Endometrium (tissue), 2 donors: ENCODE results near the gene NOL4L.

Experiments
- FAIRE-seq: peaks from 2 replicates; lab custom pipeline; 2012; peaks lifted over from hg19 to GRCh38; lab: Jason Lieb, UNC
- donor health status: control.
- donor health status: control.

Gene NOL4L

DNA sequence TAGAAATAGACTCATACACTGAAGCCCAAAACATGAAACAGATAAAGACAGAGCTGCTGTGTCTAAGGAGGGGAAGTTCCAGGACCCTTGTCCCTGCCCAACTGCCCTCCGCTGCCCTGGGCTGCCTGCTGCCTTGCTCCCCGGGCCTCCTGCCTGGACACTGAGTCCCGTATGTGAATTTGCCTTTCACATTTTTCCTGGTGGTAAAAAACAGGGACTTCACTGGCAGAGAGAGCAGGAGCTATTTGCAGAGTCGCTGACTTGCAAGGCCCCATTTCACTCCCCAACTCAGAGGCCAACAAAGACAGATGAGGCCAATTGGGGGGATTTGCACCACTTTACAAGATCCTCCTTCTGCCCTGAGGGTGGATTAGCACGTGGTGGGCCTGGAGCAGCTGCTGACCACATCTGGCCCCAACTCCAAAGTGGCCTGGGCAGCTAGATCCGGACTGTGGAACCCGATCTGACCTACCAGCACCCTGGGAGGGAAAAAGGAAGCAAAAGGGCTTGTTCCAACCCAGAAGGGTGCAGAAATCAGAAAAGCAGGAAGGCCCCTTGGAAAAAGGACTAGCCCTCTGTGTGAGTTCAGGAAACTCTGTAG, 61.4 kb downstream of the NOL4L start:
- no peak for FAIRE-seq

DNA sequence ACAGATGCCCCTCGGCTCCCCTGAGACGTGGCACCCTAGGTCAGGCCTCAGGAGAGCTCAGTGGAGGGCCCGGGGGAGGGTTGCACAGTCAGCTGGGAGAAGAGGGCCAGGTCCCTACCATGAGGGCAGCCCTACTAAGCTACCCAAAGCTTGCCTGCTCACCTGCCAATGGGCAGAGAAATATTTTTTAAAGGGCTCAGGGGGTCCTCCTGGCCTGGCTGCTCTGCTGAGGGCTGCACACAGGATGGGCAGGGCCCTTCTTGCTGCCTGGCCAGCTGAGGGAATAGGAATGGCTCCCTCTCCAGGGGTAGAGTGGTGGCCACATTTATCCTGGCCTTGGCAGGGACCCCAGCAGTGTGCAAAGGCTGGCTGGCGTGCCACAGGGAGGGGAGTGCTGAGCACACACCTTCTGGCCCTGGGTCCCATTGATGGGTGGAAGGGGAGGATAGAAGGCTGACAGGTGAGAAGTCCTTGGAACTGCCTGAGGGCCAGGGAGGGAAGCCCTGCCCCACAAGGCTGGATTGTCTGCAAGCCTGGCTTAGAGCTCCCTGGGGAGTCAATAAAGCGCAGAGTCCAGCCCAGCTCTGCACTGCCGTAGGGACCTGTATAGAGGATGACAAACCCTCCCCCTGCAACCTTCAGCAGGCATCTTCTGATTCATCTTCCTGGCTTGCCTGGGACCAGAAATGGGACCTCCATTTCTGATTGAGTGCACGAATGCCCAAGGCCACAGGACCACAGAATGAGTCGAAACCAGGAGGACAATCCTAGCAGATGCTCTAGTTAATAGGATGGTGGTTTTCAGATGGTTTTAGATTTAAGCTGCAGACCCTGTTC, 62.1 kb downstream of the NOL4L start:
- FAIRE-seq = no peak

DNA sequence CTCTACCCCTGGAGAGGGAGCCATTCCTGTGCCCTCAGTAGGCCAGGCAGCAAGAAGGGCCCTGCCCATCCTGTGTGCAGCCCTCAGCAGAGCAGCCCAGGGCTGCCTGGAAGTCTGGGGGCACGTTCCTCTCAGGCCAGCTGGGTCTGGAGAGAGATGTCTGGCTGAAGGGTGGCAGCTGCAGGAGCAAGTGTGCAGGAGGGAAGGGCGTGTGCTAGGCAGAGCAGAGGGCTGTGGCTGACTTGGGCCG, 62.7 kb downstream of the NOL4L start:
- no peak for FAIRE-seq

DNA sequence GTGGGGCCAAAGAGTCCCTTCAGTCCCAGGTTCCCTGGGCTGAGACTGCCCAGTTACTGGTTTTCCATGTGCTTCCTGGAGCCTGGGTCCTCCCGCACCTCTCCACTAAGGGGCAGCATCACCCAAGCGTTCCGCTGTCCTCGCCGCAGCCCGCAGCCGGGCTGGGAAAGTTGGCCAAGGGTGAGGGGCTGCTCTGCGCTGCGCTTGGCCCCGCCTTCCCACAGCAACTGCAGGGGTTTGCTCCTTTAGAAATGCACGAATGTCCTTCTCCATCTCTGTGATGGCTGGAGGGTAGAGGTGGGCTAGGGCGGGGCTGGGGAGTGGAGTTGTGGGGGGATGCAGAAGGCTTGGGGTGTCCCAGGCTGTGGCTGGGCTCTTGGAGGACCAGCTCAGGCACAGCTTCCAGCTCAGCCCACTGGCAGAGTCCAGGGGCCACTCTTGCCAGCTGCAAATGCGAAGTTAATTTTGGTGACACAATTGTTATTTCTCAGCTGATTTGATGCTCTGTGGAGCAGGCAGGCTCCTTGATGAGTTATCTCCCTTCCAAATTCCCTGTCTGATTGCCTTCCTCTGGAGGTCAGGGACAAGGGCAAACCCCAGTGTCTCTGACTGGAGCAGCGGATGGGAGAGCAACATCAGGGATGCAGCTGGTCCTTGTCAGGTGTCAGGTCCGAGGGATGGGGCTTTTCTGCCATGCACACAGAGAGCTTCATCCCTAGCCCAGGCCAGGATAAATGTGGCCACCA, 63.2 kb downstream of the NOL4L start:
- no peak for FAIRE-seq

DNA sequence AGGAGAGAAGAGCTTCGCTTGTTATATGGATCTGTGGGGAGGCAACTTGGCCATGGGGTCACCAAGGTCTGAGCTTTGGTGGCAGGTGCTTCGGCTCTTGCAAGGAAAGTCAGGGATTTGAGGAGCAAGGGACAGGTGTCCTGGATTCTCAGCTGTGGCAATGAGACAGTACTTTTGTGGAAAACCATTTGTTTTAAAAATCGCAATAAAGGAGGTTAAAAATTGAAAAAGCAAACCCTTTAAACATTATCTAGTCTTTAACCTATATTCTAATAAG, 64.3 kb downstream of the NOL4L start:
- FAIRE-seq = no peak

DNA sequence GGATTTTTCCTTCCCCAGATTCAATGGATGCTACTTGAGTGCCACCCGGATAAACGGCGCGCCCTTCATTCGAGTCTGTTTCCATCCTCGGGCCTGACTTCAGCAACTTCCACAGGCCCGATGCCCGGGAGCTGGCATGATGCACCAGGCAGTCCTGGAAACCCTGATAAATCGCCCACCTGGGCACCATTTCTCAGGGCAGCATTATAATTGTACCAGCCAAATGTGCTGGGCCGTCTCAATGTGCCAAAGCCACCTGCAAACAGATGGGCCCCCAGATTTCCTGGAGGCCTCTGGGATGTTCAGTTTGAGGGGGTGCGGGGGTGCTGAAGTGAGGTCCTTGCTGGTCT, 65.8 kb downstream of the NOL4L start:
- FAIRE-seq = no peak

DNA sequence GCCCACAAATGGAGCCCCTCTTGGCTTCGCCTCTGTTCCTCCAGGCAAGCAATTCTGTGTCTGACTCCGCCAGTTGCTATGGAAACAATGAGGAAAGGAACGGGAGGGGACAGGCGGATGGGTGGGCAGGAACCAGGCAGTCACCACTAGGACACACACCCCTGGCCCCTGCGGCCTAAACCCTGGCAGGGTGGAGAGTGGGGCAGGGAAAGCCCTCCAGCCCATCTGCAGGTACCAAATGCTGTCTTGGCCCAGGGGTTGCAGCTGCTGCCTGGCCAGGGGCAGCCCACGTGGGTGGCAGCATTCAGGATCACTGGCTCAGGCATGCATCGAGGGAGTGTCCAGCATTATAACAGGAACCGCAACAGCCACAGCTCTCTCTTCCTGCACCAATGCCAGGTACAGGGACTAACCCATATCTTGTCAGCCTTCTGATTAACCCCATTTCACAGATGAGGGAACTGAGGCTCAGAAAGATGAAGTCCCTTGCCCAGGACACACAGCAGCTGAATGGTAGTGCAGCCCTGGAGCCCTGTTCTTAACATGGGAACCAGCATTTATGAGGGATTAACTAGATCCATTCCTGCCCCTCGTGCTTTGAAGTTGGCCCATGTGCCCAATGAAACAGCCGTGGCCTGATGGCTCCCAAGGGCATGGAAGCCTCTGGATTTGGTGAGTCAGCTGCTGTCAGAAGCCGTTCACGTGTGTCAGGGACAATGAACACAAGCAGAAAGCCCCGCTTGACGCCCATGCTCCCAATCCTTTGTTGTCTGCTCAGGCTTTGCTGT, 66.3 kb downstream of the NOL4L start:
- FAIRE-seq = no peak

DNA sequence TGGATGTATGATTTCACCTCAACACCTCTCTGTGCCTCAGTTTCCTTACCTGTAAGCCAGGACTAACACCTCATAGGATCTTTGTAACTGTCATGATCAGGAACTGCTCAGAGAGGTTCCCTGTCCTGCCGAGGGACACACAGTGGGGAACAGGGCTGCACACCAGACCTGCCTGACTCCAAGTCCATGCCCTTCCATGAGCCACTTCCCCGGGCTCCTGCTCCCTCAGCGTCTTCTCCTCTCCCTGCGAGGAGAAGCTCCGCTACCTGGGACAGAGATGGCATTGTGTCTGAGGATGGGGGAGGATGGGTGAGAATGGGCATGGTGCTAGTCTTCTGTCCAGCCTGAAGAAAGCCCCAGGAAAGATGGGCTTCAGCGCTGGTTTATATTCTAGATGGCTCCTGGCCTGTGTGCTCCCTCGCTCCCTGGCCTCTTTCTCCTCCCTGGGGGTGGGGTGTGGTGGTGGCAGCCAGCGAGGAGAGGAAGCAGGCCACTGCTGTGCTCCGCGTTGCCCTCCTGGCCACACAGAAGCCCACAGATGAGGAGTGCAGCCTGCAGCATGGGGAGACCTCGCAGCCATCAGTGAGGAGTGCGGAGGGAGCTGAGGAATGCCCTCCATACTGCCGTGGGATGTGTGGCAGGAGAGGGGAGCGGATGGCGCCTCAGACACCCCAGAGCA, 67.1 kb downstream of the NOL4L start:
- FAIRE-seq = no peak

DNA sequence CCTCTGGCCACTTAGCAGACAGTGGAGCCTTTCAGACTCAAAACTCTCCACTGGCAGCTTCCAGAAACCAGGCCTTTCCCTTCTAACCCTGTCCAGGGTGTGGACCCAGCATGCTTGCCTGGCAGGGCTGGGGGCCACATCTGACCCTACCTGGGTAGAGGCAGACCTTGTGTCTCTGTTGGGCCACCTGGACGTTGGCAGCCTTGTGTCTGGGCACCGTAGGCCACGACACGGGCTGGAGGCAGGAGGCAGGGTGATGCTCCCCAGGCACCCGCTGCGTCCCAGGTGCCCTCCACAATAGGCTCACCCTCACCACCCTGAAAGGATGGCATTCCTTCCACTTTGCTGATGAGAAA, 67.6 kb downstream of the NOL4L start:
- FAIRE-seq = no peak

DNA sequence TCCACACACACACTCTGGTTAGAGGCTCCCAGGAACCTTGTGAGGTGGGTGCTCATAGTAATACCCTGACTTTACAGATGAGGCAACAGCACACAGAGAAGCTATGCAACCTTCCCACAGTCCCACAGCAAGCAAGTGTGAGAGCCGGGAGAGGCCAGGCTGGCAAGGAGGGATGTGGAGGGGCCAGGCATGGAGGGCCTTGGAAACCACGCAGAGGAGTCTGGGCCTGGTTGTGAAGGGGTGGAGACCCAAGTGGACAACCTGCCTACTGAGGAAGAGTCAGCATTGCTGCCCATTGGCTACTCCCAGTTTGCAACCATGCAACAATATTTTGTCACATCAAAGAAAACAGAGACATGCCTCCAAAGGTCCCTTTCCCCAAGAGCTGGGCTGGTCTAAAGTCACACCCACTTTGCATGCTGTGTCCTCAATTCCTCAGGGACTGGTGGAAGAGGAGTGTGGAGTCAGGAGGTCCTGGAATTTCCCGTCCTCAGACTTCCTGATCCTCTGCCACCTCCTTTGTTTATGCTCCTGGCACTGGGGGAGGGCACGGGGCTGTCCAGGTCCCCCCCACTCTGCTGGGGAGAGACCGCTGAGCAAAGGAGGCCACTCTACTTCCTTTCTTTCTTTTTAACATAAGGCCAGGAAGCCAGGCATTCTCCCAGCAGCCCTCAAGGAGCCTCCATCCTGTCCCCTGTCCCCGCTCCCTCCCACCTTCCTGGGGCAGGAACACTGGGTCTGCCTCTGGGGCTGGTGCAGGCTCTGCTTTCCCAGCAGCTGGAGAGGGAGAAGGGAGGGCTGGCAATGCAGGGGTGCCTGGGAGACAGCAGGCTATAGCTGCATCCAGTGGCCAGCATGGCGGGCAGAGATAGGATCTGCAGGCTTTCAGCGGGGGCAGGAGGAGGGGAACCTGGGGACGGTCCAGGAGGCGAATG, 68.3 kb downstream of the NOL4L start:
- no peak for FAIRE-seq

DNA sequence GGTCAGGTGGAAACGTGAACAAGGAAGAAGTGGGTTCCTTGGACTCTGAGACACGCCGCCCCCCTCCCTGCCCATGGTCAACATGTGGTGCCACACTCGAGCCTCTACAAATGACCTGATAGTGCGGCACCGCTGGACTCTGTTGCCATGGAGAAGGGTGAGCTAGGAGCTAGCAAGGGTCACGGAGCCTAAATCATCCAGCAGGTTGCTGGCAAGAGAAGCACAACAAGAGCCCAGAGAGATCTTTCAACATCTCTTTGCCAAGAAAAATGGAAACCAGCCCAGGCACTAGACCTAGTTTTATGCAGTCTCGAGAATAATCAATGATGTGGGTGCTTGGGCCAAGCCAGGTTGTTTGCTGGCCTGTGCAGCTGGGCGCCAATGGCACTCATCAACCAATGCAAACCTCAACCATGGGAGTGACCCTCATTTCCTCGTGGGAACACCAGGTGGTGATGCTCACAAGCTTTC, 69.5 kb downstream of the NOL4L start:
- FAIRE-seq = no peak

DNA sequence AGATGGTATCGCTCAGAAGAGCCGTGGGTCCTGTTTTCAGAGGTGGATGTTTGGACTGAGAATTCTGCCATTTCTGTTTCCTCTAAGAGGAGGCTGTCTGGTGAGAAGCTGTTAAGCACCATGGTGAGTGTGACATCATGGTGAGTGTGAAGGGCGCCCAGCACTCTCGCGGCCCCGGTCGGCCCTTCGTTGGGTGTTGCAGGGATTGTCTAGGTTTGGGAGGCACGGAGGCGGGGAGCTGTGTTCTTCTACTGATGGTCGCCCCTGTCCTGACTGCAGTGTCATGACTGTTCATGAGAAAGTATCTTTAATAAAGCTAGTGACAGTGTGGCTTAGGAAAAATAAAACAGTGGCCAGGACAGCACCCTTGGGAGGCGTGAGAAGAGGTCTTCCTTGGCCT, 70.4 kb downstream of the NOL4L start:
- FAIRE-seq = no peak

DNA sequence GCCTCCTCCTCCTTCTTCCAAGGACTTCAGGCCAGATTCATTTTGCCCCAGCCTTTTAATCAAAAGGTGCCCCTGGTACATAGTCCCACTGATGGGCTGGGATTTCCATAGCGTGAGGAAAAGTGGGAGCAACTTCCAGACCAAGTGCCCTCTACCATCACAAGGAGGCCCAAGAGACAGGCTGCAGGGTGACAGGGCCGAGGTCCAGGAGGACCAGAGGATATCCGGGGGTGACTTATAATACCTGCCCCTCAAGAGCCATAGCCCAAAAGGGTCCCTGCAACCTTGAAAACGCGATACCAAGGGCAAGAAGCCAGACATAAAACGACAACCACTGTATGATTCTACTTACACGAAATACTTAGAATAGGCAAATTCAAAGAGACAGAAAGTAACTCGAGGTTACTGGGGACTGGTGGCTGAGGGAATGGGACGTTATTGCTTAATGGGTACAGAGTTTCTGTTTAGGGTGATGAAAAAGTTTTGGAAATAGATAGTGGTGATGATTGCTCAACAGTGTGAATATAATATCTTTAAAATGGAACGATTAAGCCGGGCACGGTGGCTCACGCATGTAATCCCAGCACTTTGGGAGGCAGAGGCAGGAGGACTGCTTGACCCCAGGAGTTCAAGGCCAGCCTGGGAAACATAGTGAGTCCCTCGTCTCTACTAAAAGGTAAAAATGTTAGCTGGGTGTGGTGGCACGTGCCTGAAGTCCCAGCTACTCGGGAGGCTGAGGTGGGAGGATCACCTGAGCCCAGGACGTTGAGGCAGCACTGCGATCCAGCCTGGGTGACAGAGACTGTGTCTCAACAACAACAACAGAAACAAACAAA, 71.9 kb downstream of the NOL4L start:
- no peak for FAIRE-seq

DNA sequence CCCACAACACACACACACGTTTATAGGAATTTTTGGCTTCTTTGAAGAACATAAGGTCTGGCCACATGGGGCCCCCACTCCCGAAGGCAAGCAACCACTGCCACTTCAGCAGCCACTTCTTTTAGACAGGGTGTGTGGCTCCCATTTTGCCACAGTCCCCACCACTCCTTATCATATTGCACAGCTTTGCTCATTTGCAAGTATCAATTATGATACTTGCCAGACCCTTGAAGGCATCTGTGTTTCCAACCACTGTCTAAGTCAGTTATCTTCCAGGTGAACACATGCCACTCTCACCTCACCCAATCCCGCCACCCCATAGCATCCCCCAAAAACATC, 73.1 kb downstream of the NOL4L start:
- FAIRE-seq = no peak

DNA sequence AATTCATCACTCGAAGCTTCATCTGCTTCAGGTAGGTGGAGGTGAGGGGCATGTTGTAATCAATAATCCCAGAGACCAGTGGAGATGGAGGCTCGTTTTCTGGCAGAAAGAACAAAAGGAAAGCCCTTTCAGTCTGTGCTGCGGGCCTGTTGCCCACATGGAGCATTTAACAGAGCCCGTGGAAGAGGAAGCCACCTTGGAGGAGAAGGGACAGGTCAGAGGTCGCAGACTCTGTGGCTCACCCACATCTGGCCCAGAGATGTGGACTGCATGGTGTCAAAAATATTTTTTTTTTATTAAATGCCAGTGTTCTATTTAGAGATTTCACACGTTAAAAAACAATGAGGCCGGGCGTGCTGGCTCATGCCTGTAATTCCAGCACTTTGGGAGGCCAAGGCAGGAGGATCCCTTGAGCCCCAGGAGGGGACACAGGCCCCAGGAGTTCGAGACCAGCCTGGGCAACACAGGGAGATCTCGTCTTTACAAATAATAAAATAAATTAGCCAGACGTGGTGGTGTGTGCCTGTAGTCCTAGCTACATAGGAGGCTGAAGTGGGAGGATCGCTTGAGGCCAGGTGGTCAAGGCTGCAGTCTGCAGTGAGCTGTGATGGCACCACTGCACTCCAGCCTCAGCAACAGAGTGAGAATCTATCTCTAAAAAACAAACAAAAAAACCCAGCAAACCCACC, 73.6 kb downstream of the NOL4L start:
- FAIRE-seq = no peak

DNA sequence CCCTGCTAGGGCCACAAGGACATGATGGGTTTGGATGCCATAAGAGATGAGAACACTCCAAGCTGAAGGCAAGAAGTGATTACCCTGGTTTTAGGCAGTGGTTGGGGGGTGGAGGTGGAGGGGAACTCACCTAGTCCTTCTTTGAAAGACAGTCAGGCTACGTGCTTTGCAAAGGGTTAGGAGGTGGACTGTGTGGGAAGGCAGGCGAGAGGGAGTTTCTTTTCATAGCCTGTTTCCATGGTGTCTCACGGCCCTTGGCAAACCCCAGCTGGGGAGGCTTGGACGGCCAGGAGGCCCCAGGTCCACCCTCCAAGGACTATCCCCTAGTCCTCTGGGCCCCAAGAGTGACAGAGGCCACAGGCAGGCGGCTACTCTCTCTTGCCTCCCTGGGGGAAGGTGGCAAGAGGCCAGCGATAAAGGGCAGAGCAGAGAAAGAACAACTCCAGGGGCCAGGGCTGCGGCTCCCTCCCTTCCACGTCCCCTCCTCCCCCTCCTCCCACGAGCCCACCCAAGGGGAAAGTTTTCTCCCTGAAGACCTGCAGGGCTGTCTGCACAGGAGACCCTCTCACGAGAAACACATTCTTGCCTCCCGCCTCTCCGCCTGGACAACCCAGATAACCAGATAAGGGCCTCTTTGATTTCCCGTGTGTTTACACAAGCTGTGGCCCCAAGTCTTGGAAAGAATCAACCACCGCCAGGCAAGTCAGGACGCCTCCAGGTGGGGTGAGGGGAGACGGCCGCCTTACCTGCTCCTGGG, 74.4 kb downstream of the NOL4L start:
- no peak for FAIRE-seq

DNA sequence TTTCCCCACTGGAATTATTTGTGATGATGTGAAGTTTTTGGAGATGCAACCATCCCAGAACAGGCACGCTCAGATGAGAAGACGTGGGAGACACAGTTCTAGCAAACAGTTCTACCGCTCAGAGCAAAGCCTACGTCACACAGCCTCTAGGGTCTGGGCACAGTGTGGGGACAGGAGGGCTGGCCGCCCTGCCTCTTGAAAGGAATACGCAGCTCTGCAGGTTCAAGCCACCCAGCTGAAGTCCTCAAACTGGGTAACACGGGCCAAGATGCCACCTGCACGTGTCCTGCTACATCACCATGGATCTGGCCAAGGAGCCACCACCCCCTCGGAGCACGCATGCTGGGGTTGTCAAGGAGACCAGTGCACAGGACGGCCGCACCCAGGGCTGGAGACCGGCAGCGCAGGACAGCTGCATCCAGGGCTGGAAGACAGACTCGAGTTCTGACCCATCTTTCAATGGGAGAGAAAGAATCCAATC, 75.0 kb downstream of the NOL4L start:
- no peak for FAIRE-seq

DNA sequence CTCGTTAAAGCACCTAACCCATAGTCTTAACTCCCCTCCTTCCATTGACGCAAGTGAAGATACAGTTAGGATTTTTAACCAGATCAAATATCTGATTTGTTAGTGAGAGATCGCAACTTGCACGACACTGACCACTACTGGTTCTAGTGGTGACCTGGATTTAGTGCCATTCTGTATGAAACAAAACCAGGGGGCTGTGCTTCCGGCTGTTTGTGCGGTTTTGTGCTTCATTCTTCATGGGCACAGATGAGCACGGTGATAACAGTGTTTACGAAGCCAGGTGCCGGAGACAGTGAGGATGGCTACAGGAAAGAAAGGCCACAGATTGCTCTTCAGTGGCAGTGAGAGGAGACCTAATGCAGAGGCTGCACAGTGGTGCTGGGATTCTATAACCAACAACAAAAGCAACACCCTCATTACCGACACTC, 75.5 kb downstream of the NOL4L start:
- FAIRE-seq = no peak

DNA sequence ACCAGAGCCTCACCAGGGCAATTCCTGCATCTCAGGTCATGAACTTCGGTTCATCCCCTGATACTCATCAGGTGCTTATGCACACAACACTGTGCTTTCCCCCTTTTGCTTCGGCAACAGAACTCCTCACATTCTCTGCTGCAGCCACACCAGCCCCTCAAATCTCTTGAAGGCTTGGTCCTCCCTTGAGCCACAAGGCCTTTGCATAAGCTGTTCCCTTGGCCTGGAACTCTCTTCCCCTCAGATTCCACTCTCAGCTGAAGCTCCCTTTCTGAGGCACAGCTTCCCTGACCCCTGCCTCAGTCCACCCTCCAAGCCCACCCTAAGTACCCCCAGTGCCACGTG, 76.4 kb downstream of the NOL4L start:
- FAIRE-seq = no peak
